ENCODE measurements around the gene ACOXL.
"Not testable (repeated sequence)": the region's sequence is repeated elsewhere in the genome, so short reads cannot be mapped to it uniquely, and the experiment has no call there.

ACOXL gene

DNA sequence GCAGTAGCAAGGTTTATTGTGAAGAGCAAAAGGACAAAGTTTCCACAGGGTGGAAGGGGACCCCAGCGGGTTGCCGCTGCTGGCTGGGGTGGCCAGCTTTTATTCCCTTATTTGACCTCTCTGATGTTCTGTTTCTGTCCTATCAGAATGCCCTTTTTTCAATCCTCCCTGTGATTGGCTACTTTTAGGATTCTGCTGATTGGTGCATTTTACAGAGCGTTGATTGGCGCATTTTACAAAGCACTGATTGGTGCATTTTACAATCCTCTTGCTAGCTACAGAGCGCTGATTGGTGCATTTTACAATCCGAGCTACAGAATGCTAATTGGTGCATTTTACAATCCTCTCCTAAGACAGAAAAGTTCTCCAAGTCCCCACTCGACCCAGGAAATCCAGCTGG is 123.5 kb downstream of the ACOXL start:
- not testable (repeated sequence) for DNase-seq (ENCODE audit: low read depth)

DNA sequence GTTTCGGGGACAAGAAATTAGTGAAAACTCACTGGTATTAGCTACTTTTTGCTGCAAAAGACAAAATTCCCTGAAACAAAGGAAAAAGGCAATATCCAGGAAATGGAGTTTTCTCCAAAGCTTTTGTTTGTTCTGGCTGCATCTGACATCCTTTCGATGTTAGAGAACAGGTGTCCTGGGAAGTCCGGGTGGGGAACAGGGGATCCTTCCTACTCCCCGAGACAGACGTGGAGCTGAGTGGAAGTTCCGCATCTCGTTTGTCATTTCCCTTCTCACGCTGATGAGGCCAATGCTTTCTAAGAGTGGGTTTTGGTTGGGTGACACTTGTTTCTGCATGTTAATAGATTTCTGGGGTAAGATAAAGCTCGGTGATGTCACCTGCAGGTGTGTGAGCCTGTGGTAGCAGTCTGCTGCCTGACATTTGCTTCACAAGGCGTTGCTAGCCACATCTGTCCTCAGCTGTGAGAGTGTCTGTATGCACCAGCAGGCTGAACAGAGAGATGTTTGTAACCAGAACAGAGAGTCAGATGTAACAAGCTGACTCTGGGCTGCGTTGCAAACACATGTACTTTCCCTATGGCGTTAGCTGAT is 125.9 kb downstream of the ACOXL start:
- DNase-seq (ENCODE audit: low read depth), result peak; percentile 21

DNA sequence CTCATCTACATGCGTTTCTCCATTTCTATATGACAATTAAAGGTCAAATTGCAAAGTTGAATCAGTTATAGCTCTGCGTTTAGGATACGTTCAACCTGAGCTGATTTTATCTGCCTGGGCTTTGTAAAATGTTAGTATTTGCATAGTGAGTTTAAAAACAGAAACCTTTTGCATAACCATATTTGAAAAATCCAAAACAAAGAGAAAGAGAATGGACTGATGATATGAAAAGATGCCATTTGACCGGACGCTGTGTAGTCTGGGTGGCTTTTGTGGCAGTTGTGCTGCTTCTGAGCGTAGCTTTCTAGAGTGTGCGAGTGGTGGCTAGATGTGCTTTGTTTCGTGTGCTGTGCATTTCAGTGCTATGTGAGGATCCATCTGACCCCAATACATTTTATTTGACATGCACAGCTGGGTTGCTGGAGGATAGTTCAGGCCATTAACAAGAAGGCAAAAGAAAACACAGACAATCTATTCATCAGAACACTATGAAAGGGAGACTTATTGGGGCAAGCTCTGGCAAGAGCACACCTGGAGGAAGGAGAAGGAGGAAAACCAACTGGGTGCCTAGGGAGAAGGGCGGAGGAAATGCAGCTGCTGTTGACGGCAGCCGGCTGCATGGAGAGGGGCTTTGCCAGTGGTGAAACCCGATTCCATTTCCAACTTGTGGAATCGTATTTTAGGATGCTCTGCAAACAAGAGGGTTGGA is 126.8 kb downstream of the ACOXL start:
- no peak for DNase-seq (ENCODE audit: low read depth)

DNA sequence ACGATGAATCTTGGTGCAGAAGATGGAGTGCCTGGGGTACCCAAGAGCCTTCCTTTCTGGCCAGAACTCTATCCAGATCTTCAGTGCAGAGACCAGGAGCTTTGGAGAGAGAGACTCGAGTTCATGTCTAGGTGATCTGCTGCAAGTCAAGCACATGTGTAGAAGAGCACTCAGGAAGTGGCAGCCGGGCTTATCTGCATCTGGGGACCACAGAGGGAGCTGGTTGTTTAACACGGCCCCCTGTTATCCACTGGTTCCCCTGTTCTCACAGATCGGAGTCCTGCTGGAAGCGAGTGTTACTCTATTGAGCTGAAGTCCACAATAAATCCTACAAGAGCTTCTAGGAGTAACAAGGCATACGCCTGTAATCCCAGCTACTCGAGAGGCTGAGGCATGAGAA is 128.3 kb downstream of the ACOXL start:
- DNase-seq (ENCODE audit: low read depth), result no peak

DNA sequence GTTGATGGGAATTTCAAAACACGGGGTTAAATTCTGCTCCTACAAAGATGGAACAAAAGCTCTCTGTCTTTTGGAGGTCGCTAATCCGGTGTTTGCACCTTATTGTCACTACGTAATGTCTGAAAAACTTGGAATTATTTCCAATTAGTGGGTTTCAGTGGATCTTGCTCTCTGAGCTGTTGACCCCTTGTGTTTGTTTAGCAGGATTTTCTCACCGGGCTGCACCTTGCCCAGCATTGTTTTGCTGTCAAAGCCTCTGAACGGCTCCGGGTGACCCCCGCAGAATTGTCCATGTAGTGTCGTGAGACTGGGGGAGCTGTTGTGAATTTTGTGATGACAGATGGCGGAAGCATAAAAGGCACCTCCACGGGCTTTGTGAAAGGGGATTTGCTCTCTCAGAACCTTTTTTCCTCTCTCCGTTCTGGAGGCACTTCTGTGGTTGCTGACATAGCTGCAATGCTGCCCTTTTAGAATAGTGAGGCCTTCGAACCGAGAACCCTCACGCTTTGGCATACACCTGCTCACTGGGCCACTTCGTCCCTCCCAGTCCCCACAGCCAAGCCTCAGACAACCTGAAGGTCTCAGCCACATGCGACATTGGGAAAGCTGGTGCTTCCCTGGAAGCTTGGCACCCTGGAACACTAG is 129.4 kb downstream of the ACOXL start:
- DNase-seq (ENCODE audit: low read depth), result no peak

DNA sequence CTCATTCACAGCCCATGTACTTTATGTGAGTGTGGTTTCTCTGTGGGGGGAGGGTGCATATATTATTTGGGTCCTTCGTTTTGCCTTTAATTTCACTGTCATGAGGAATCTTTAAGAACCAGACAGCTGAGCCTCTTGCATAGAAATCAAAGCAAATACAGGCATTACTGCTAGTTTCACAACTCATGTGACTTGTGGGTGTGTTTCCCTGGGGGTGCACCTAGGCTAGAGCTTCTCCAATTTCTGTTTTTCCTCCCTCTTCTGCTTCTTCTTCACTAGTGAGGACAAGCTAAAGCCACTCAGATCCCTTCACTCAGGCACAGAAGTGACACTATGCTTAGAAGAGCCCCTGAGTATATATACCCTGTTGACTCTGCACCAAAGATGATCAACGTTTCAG is 131.4 kb downstream of the ACOXL start:
- no peak for DNase-seq (ENCODE audit: low read depth)

DNA sequence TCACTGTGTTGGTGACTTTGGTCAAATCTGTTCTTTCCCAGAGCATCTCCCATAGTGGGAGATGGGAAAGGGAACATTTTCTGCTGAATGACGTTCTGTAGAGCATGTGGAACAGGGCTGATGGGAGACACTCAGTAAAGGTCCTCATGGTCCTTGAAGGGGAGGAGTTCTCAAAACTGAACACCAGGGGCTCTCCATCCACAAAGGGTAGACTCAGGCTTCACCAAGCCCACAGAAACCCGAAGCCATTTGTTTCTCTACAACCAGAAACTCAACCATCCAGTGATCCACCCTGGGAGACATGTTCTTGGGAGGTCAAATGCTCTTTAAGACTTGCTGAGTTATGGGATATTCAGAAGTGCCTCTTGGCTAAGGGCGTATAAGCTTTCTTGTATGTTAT is 131.8 kb downstream of the ACOXL start:
- DNase-seq (ENCODE audit: low read depth), result no peak

DNA sequence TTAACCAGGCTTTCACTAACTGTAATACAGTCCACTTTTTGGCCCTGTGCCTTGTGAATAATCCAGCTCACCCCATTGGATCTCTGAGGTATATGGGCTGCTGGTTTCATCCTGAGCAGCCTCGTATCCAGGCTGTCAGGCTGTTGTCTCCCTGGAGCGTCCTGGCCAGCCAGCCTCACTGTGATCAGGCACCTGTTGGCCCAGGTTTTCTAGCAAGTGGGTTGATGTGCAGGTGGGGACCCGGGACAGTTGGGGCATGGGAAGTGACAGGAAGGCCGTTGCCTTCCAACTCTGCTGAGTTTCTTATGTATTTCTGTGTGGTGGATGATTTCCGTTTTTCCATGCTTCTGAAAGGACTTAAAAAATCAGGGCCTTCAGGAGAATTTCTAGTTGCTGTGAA is 132.4 kb downstream of the ACOXL start:
- DNase-seq (ENCODE audit: low read depth), result no peak

DNA sequence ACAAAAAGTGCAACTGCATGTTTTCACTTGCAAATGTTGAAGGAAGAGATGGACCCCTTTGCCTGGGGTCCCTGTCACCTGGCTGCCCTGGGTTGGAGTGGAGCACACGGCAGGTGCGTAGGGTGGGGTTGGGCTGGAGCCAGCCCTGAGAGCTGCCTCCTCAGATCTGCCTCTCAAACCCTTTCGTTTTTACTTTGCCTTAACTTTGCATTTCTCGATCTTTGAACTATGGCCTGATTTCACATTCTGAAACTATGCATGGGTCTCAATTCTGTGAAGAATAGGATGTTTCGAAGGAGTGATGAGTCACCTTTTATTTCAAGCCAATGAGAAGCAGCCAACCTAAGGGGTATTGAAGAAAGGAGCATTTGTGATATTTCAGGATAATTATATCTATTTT is 132.8 kb downstream of the ACOXL start:
- DNase-seq (ENCODE audit: low read depth), result no peak

DNA sequence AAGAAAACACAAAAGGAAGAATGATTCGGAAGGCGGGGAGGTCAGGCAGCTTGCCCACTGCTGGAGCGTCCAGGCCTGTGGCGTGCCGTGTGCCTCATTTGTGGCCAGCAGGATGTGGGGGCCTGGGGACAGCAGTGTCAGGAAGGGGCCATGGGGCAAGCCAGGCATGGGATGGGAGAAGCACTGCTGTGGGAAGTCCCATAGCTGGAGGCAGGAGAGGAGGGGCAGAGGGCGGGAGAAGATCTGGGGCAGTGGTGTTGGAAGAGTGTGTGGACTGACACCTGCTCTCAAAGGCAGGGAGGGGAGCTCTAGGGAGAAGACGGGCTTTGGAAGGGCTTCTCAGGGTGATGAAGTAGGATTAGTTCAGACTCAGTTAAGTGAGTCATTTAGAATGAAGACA is 133.7 kb downstream of the ACOXL start:
- DNase-seq (ENCODE audit: low read depth), result no peak

DNA sequence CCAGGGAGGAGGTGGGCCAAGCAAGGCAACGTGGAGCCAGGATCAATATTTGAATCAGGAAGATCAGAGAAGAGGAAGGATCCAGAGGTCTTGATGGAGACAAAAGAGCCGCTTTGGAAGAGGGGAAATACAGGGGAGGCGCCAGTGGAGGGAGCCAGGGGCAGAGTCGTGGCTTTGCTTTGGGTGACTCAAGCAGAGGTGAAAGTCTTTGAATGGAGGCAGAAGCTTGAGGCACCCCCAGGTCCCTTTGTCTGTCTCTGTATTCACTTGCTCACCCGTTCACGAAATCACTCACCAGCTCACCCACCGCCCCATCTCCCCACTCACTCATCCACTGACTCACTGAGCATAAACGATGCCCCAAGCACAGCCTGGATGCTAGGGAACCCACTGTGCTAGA is 134.1 kb downstream of the ACOXL start:
- no peak for DNase-seq (ENCODE audit: low read depth)

DNA sequence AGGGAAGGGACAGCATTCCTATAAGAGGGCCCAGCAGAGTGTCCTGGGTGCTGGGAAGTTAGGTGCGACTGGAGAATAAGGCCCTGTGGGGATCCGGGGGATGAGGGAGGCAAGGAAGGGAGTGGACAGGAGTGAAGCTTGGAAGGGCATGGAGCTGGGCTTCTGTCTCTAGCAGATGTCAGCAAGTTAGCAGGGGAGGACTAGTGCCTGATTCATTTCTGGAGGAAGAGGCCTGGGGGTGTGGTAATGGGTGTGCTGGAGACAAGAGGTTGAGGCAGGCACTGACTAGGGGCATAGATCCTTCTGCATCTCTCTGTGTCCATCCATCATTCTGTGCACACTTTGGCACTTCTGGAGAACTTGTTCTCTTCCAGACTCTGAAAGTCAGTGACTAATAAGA is 134.7 kb downstream of the ACOXL start:
- no peak for DNase-seq (ENCODE audit: low read depth)

DNA sequence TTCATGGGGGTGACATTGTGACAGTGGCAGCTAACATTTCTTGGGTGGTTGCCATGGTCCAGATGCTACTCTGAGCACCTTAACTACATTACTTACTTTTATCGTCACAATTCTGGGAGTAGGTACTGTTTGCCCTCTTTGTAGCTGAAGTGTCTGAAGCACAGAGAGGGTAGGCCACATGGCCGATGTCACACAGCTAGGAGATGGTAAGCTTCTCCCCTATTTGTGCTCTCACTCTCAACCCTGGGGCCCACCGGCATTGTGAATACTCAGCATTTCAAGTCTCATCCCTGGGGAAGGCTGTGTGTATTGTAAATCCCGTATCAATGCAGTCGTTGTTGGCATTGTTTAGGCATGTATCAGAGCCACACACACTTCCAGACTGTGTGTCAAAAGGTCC is 136.6 kb downstream of the ACOXL start:
- DNase-seq (ENCODE audit: low read depth), result no peak

DNA sequence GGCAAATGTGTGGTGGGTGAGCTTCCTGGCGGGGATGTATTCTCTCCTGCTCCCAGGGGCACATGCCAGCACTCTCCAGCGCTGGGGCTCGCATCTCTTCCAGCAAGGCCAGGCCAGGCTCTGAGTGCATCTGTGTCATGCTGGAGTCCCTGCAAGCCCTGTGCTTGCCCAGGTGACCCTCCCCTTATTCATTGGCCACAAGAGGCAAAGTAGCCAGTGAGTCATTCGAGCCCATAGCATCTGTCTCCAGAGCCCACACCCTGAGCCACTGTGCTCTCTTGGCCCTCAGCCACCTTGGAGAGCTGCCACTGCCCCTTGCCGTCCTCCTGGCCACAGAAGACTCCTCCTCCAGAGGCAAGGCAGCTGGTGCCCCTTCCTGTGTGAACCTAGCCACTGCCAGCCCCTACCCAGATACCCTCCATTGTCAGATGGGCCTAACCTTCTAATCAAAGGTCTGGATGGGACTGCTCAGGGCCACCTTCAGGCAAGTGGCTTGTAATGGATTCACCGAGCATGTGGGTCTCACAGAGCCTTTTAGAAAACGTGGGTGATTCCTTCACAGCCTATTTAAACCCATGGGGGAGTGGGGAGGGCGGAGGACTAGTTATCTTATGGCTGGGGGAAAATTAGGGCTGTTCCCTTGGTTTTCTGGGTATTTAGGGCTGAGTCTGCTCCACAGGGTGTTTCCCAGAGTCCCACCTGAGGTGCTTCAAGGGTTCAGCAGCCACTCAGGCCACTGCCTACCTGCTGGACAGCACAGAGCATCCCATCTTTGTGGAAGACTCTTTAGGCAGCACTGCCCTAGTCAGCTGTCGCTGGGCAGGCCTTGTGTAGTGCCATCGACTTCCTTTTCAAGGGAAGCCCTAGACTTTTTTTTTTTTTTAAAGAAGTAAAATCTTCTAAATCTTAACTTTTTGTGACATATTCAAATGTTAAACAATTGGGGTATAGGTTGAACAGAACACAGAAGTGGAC is 137.4 kb downstream of the ACOXL start:
- DNase-seq (ENCODE audit: low read depth), result no peak

DNA sequence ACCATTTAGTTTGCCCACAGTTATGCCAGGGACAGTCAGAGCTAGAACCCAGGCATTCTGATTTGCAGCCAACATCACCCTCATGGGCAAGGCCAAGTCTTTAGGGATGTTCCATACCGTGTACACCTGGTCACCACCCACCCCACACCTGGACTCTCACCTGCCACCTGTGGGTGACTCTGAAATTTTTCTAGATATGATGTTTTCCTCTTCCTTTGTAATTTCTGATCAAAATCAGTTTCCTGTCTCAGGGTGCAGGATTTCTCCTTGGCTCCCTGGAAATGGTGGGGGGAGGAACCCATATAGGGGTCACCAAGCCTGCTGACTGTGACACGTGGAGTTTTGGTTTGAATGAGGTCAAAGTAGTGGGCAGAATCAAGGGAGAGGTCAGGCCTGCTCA is 138.2 kb downstream of the ACOXL start:
- no peak for DNase-seq (ENCODE audit: low read depth)

DNA sequence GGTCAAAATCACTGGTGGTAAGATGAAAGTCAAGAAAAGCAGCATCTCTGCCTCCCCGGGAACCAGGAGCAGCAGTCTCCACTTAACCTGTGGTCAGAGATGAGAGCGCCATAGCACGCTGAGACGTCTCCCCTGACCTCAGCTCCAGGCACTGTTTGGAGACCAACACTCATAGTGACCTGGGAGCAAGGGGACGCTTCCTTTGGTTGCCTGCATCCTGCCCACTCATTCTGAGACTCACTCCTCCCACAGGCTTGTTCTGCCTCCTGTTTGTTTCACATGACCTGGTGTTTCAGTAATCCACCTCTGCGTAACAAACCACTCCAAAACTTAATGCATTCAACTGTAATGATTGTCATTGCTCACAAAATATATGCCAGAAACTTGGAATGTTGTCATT is 139.3 kb downstream of the ACOXL start:
- DNase-seq (ENCODE audit: low read depth), result no peak

DNA sequence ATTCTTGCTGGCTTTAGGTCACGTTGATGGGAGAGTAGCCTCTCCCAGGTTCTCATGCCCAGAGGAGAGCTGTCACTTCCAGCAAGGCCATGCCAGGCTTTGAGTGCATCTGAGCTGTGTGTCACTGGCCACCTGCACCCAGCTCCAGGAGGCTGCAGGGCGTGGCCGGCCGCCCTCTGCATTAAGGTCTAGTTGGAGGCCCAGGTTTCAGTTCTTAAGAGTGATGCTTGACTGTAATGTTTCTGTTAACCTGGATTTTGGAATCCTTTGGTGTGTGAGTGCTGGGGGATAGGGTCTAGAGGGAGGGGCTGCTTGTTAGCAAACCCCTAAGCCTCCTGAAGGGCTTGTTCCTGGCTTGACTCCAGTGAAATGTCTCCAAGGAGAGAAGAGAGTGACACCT is 140.1 kb downstream of the ACOXL start:
- no peak for DNase-seq (ENCODE audit: low read depth)

DNA sequence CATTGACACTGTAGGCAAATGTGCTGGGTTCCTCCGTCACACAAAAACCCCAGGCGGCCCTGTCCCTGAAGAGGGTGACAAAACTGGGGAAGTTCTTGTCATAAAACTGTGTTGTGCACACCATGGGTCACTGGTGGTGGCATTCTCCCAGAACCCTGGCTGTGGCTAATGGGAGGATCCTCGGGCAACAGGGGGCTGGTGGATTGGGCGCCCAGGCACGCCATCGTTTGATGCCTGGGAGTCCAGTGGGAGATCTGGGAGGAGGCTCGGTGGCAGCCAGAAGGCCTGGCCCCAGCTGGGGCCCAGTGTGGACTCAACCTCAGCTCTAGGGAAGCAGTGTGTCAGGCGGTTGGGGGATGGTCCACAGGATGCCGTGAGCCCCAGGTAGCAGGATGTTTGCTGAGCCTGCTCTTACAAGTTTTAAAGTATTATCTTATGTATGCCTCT is 140.7 kb downstream of the ACOXL start:
- no peak for DNase-seq (ENCODE audit: low read depth)

DNA sequence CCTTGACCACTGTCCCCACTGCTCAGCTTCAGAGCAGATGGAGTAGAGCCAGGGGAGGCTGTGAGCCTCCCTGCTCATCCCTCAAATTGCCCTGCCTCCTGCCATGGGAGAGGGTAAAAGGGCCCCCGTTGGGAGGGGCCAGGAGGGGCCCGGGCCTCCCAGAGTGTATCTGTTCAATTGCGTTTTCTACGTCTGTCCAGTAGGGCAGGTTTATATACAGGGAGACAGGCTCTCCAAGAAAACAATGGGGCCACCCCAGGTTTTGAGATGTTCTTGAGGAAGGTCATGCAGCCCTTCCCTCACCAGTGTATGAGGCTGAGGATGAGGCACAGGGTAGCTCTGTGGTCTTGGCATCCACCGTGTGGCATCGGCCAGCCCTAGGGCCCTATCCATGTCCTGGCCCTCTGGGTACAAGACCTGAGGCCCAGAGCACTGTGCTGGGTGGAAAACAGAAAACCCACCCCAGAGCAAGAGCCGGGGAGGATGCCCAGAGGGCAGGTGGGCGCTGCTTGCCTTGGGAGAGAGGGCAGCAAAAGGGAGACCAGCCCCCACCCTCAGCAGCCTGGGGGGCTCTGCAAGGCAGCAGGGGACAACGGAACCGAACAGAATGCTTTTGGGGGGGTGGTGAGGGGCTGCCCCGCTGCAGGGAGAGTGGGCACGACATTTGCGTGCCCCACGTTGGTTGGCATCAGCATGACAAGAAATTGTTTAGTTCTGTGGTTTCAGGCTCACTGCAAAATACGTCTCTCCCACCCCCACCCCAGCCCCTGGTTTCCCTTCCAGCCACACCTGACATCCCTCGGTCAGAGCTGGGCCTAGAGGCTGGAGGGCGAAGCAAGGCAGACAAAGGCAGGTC is 141.5 kb downstream of the ACOXL start:
- no peak for DNase-seq (ENCODE audit: low read depth)

DNA sequence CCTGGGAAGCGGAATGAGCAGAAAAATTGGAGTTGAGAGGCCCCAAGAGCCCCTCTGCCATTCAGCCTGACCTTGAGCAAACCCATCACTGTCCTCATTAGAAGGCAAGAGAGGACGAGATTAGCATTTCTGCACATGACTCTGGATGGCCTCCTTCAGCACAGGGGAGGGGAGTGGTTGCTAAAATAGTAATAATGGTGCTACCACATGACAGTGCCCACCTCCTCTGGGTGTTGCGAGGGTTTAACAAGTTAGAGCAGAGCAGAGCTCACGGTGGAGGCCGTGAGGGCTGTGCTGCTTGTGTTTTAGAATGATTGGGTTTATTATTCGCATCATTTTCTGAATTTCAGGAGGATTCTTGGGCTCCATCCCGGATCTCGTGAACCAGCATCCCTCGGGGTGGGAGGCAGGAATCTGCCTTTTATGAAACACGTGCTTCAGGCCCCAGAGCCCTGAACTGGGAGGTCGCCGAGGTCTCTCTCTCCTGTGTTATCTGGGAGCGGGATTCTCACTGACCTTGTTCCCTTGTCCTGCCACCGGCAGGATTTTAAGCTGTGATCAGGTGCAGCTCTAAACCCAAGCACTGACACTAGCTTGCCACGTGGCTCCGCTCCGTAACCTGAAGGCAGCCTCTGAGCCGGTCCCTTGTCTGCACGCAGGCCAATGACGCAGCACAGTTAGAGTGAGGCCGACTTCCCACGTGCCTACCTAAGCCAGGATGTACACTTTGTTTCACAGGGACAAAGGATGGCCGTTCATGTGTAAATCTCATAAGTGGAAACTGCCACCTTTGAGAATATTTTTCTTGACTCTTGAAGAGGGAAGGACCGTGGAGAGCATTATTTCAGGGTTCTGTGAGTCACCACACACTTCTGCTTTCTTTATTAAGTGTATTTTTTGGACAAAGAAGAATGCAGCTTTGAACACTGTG is 142.3 kb downstream of the ACOXL start:
- no peak for DNase-seq (ENCODE audit: low read depth)
